Measurements from ENCODE around the gene DNM2. TPM values are rescaled to one million over a fixed set of nuclear protein-coding genes. Genes with fewer than 3 reads are reported as not detected.
A peak's percentile ranks its signal among the peaks of the same experiment; 100 is the strongest.

The DNM2 gene
- total and polyA plus RNA-seq, 2 of the 13 experiments (the other 11 are each of a cell fraction or from before 2014, with no cell fraction given) = 41.7 to 59.8 TPM

DNA sequence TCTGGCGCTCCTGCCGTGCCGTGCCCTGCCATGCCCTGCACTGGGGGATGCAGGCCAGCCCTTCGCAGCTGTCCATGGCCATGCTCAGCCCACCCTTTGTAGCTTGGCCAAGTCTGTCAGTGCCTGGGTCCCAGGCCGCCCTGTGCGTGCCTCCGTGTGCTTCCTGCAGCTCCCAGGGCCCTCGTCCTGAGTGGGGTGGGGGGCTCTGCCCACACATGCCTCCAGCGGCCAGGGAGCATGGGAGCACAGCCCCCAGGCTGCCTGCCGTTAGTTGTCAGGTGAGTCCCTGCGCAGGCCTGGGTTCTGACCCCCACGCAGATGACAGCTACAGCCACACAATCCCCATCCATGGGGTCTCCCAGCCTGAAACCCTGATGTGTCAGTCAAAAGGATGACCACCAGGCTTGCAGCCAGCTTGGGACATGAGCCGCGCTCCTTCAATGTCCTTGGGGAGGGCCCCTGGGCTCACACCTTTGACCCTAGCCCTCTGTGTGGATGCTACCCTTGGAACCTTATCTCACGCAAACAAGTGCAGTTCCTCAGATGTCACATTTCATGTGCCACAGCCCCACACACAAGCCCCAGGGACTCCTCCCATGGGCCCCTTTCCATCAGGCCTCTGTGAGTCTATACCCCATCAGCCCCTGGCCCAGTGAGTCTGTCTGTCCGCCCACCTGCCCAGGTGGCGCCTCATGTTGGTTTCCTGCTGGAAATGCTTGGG, 93.7 kb downstream of the DNM2 start (continued):
- TF ChIP-seq, protein P1, sequence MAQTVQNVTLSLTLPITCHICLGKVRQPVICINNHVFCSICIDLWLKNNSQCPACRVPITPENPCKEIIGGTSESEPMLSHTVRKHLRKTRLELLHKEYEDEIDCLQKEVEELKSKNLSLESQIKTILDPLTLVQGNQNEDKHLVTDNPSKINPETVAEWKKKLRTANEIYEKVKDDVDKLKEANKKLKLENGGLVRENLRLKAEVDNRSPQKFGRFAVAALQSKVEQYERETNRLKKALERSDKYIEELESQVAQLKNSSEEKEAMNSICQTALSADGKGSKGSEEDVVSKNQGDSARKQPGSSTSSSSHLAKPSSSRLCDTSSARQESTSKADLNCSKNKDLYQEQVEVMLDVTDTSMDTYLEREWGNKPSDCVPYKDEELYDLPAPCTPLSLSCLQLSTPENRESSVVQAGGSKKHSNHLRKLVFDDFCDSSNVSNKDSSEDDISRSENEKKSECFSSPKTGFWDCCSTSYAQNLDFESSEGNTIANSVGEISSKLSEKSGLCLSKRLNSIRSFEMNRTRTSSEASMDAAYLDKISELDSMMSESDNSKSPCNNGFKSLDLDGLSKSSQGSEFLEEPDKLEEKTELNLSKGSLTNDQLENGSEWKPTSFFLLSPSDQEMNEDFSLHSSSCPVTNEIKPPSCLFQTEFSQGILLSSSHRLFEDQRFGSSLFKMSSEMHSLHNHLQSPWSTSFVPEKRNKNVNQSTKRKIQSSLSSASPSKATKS (CRISPR knock-in tag; IDR thresholded peaks at IDR 0.05) = no peak
- TF ChIP-seq KAT2B (IDR thresholded peaks at IDR 0.05; ENCODE audit: borderline replicate concordance, low read depth, low read length) = no peak
- TF ChIP-seq ZNF136 (CRISPR knock-in tag; IDR thresholded peaks at IDR 0.05; ENCODE audit: low read depth) = no peak
- TF ChIP-seq, protein P2, sequence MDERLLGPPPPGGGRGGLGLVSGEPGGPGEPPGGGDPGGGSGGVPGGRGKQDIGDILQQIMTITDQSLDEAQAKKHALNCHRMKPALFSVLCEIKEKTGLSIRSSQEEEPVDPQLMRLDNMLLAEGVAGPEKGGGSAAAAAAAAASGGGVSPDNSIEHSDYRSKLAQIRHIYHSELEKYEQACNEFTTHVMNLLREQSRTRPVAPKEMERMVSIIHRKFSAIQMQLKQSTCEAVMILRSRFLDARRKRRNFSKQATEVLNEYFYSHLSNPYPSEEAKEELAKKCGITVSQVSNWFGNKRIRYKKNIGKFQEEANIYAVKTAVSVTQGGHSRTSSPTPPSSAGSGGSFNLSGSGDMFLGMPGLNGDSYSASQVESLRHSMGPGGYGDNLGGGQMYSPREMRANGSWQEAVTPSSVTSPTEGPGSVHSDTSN (CRISPR knock-in tag; IDR thresholded peaks at IDR 0.05) = no peak
- peak; percentile 64; the same call in 1 of the 2 replicates for TF ChIP-seq ESRRA (CRISPR knock-in tag; IDR thresholded peaks at IDR 0.05; ENCODE audit: low read depth)
- TF ChIP-seq CENPT (CRISPR knock-in tag; IDR thresholded peaks at IDR 0.05; ENCODE audit: low read depth) = no peak
- TF ChIP-seq, protein P3, sequence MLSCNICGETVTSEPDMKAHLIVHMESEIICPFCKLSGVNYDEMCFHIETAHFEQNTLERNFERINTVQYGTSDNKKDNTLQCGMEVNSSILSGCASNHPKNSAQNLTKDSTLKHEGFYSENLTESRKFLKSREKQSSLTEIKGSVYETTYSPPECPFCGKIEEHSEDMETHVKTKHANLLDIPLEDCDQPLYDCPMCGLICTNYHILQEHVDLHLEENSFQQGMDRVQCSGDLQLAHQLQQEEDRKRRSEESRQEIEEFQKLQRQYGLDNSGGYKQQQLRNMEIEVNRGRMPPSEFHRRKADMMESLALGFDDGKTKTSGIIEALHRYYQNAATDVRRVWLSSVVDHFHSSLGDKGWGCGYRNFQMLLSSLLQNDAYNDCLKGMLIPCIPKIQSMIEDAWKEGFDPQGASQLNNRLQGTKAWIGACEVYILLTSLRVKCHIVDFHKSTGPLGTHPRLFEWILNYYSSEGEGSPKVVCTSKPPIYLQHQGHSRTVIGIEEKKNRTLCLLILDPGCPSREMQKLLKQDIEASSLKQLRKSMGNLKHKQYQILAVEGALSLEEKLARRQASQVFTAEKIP (CRISPR knock-in tag; IDR thresholded peaks at IDR 0.05; ENCODE audit: borderline replicate concordance) = no peak
- TF ChIP-seq, protein P4, sequence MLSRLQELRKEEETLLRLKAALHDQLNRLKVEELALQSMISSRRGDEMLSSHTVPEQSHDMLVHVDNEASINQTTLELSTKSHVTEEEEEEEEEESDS (CRISPR knock-in tag; IDR thresholded peaks at IDR 0.05; ENCODE audit: borderline replicate concordance) = no peak
- TF ChIP-seq RARA (CRISPR knock-in tag; IDR thresholded peaks at IDR 0.05) = no peak
- TF ChIP-seq, protein P5, sequence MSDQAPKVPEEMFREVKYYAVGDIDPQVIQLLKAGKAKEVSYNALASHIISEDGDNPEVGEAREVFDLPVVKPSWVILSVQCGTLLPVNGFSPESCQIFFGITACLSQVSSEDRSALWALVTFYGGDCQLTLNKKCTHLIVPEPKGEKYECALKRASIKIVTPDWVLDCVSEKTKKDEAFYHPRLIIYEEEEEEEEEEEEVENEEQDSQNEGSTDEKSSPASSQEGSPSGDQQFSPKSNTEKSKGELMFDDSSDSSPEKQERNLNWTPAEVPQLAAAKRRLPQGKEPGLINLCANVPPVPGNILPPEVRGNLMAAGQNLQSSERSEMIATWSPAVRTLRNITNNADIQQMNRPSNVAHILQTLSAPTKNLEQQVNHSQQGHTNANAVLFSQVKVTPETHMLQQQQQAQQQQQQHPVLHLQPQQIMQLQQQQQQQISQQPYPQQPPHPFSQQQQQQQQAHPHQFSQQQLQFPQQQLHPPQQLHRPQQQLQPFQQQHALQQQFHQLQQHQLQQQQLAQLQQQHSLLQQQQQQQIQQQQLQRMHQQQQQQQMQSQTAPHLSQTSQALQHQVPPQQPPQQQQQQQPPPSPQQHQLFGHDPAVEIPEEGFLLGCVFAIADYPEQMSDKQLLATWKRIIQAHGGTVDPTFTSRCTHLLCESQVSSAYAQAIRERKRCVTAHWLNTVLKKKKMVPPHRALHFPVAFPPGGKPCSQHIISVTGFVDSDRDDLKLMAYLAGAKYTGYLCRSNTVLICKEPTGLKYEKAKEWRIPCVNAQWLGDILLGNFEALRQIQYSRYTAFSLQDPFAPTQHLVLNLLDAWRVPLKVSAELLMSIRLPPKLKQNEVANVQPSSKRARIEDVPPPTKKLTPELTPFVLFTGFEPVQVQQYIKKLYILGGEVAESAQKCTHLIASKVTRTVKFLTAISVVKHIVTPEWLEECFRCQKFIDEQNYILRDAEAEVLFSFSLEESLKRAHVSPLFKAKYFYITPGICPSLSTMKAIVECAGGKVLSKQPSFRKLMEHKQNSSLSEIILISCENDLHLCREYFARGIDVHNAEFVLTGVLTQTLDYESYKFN (CRISPR knock-in tag; conservative IDR thresholded peaks at IDR 0.05) = peak; percentile 73
- TF ChIP-seq ZNF432 (CRISPR knock-in tag; IDR thresholded peaks at IDR 0.05; ENCODE audit: borderline replicate concordance) = no peak
- TF ChIP-seq HNRNPLL (IDR thresholded peaks at IDR 0.05; ENCODE audit: low read depth, low read length, poor library complexity, severe bottlenecking) = no peak
- TF ChIP-seq, protein P6, sequence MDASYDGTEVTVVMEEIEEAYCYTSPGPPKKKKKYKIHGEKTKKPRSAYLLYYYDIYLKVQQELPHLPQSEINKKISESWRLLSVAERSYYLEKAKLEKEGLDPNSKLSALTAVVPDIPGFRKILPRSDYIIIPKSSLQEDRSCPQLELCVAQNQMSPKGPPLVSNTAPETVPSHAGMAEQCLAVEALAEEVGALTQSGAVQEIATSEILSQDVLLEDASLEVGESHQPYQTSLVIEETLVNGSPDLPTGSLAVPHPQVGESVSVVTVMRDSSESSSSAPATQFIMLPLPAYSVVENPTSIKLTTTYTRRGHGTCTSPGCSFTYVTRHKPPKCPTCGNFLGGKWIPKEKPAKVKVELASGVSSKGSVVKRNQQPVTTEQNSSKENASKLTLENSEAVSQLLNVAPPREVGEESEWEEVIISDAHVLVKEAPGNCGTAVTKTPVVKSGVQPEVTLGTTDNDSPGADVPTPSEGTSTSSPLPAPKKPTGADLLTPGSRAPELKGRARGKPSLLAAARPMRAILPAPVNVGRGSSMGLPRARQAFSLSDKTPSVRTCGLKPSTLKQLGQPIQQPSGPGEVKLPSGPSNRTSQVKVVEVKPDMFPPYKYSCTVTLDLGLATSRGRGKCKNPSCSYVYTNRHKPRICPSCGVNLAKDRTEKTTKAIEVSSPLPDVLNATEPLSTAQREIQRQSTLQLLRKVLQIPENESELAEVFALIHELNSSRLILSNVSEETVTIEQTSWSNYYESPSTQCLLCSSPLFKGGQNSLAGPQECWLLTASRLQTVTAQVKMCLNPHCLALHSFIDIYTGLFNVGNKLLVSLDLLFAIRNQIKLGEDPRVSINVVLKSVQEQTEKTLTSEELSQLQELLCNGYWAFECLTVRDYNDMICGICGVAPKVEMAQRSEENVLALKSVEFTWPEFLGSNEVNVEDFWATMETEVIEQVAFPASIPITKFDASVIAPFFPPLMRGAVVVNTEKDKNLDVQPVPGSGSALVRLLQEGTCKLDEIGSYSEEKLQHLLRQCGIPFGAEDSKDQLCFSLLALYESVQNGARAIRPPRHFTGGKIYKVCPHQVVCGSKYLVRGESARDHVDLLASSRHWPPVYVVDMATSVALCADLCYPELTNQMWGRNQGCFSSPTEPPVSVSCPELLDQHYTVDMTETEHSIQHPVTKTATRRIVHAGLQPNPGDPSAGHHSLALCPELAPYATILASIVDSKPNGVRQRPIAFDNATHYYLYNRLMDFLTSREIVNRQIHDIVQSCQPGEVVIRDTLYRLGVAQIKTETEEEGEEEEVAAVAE (CRISPR knock-in tag; IDR thresholded peaks at IDR 0.05; ENCODE audit: borderline replicate concordance) = no peak
- no peak for TF ChIP-seq KMT2B (CRISPR knock-in tag; IDR thresholded peaks at IDR 0.05)

All from HepG2 (cell line).